Measurements from ENCODE around the gene CCDC141. TPM values are rescaled to one million over a fixed set of nuclear protein-coding genes. Genes with fewer than 3 reads are reported as not detected.
A peak's percentile ranks its signal among the peaks of the same experiment; 100 is the strongest.

Gene CCDC141
- total and polyA plus RNA-seq, 11 donors = 10.6 to 258 (median 137) TPM

DNA sequence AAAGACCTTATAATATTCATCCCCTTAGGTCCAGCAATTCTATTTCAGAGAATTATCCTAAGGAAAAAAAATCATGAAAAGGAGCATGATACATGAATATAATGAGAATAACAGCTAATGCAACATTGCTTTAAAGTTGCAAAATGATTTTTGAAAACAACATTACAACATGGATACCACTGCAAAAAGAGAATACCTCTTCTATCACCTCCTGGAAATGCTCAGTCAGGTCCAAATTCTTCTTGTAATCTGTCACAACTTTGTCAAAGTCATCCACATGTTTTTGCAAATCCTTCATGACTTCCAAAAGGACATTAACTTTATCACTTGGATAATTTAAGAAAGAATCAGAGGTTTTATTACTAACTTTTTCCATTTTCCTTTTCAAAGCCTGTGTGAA lies 194.8 kb downstream of the CCDC141 start:
- Histone ChIP-seq H3K36me3 (peaks cover 0 to 24% (median 0%) of the 10 kb centered on the region in 9 donors), H3K4me3 (no peak overlapping the region), H3K27ac (peak overlapping the region in 10 of 12 donors; percentile 12 to 78 (median 60)), H3K4me1 (peaks cover 0 to 28% (median 9%) of the 10 kb centered on the region in 12 donors), H3K27me3 (no peaks in the 10 kb centered on the region), H3K9me3 (no peaks in the 10 kb centered on the region)
- TF ChIP-seq, protein P1, sequence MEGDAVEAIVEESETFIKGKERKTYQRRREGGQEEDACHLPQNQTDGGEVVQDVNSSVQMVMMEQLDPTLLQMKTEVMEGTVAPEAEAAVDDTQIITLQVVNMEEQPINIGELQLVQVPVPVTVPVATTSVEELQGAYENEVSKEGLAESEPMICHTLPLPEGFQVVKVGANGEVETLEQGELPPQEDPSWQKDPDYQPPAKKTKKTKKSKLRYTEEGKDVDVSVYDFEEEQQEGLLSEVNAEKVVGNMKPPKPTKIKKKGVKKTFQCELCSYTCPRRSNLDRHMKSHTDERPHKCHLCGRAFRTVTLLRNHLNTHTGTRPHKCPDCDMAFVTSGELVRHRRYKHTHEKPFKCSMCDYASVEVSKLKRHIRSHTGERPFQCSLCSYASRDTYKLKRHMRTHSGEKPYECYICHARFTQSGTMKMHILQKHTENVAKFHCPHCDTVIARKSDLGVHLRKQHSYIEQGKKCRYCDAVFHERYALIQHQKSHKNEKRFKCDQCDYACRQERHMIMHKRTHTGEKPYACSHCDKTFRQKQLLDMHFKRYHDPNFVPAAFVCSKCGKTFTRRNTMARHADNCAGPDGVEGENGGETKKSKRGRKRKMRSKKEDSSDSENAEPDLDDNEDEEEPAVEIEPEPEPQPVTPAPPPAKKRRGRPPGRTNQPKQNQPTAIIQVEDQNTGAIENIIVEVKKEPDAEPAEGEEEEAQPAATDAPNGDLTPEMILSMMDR (IDR thresholded peaks at IDR 0.05) = no peak
- TF ChIP-seq POLR2A (IDR thresholded peaks at IDR 0.05) = no peak
- no peak for ATAC-seq
- intact Hi-C loops (cut with DNase I) = no loop called here
- DNase-seq = no peak

- no peak for TF ChIP-seq POLR2A (IDR thresholded peaks at IDR 0.05)
- TF ChIP-seq, protein P1 (IDR thresholded peaks at IDR 0.05) = no peak
- H3K27me3 ChIP-seq = no peaks in the 10 kb centered on the region
- H3K4me3 ChIP-seq = no peak overlapping the region
- peaks cover 0 to 34% (median 17%) of the 10 kb centered on the region in 12 donors for H3K4me1 ChIP-seq
- H3K9me3 ChIP-seq = no peaks in the 10 kb centered on the region
- H3K27ac ChIP-seq = peak overlapping the region in 1 of 12 donors; percentile 4
- ATAC-seq = no peak
- intact Hi-C loops (cut with DNase I) = no loop called here
- no peak for DNase-seq
- H3K36me3 ChIP-seq = peaks cover 0 to 39% (median 7%) of the 10 kb centered on the region in 9 donors
- 93 to 98% (median 96%) methylated on average over 5 of the region's 5 CpGs for WGBS, 4 donors
Measured at GRCh38 chr2:178848335-178848734, 201.6 kb downstream of the CCDC141 start.

DNA sequence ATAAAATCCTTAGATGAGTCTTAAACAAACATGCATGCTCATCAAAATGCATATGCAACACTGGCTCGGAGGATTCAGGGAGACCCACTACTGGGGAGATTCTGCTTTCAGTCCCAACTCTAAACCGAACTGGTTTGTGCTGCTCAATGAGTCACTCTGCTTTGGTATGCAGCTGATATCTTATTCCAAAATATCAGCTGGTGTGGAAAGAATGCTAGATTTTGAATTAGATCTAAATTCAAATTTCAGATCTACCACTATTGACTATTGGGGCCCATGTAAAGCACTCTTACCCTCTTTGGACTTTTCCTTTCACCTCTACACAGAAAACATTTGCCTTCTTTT lies 203.5 kb downstream of the CCDC141 start:
- Histone ChIP-seq H3K27me3 (no peaks in the 10 kb centered on the region), H3K36me3 (peaks cover 0 to 26% (median 5%) of the 10 kb centered on the region in 9 donors), H3K27ac (peak overlapping the region in 9 of 12 donors; percentile 9 to 79 (median 42)), H3K9me3 (no peaks in the 10 kb centered on the region), H3K4me3 (no peak overlapping the region), H3K4me1 (peaks cover 0 to 34% (median 17%) of the 10 kb centered on the region in 12 donors)
- intact Hi-C loops (cut with DNase I) = no loop called here
- WGBS, 4 donors = 54 to 63% (median 59%) methylated on average over 2 of the region's 2 CpGs
- ATAC-seq (no peak), DNase-seq (no peak)
- no peak for TF ChIP-seq POLR2A (IDR thresholded peaks at IDR 0.05)
- TF ChIP-seq, protein P1 (IDR thresholded peaks at IDR 0.05) = no peak

GRCh38 chr2:178845566-178846457 lies 204.1 kb downstream of the CCDC141 start:
- Histone ChIP-seq H3K36me3 (peaks cover 0 to 22% (median 5%) of the 10 kb centered on the region in 9 donors), H3K27ac (peak overlapping the region in 11 of 12 donors; percentile 22 to 79 (median 60)), H3K27me3 (no peaks in the 10 kb centered on the region), H3K4me1 (peaks cover 0 to 34% (median 17%) of the 10 kb centered on the region in 12 donors), H3K4me3 (no peak overlapping the region), H3K9me3 (no peaks in the 10 kb centered on the region)
- TF ChIP-seq, protein P1 (IDR thresholded peaks at IDR 0.05) = no peak
- no peak for TF ChIP-seq POLR2A (IDR thresholded peaks at IDR 0.05)
- ATAC-seq (peak; percentile 59 to 81 (median 64)), DNase-seq (no peak)
- 54 to 59% (median 57%) methylated on average over 2 of the region's 2 CpGs for WGBS, 4 donors
- intact Hi-C loops (cut with DNase I) = no loop called here
